ENCODE data around the gene SMYD4. TPM values are rescaled to one million over a fixed set of nuclear protein-coding genes. Genes with fewer than 3 reads are reported as not detected.

SMYD4 gene
- total RNA-seq, 1 donor from 2014 or later = 24.0 TPM

- Mint-ChIP-seq H3K36me3 (no peaks in the 10 kb centered on the region), H3K27ac (peak overlapping the region; percentile 50), H3K4me1 (peaks cover 38% of the 10 kb centered on the region), H3K9me3 (no peaks in the 10 kb centered on the region), H3K4me3 (peak overlapping the region; percentile 85), H3K27me3 (ENCODE audit: insufficient read depth, low read depth) (peaks cover 12% of the 10 kb centered on the region)
- Histone ChIP-seq H3K27me3 (no peaks in the 10 kb centered on the region), H4K20me1 (ENCODE audit: low read depth) (peaks cover 2% of the 10 kb centered on the region), H3K9ac (no peak overlapping the region), H3K79me2 (ENCODE audit: low read depth) (peaks cover 10% of the 10 kb centered on the region), H3K4me1 (peaks cover 30% of the 10 kb centered on the region), H3K4me2 (peak overlapping the region; percentile 75), H3K4me3 (peak overlapping the region; percentile 47), H3K9me3 (ENCODE audit: low read depth) (no peaks in the 10 kb centered on the region), H3K36me3 (no peaks in the 10 kb centered on the region), H3F3A (ENCODE audit: low read depth) (peaks cover 21% of the 10 kb centered on the region), H3K27ac (no peak overlapping the region), H2AFZ (replicated peaks) (no peak overlapping the region)
- peak; percentile 72 for DNase-seq (ENCODE audit: low spot score)
- TF ChIP-seq EZH2phosphoT487 (IDR thresholded peaks at IDR 0.05) = no peak
- no peak for TF ChIP-seq CTCF (IDR thresholded peaks at IDR 0.05)
- TF ChIP-seq EZH2 (IDR thresholded peaks at IDR 0.05) = no peak
Measured at GRCh38 chr17:1762901-1763898, 66.5 kb downstream of the SMYD4 start.

- H3K9me3 ChIP-seq (ENCODE audit: low read depth) = no peaks in the 10 kb centered on the region
- peak; percentile 52 for DNase-seq (ENCODE audit: low spot score)
- Mint-ChIP-seq H3K9me3 (no peaks in the 10 kb centered on the region), H3K36me3 (no peaks in the 10 kb centered on the region), H3K27me3 (ENCODE audit: insufficient read depth, low read depth) (peaks cover 12% of the 10 kb centered on the region), H3K27ac (no peak overlapping the region), H3K4me3 (peak overlapping the region; percentile 85), H3K4me1 (peaks cover 35% of the 10 kb centered on the region)
- H3K4me3 ChIP-seq = peak overlapping the region; percentile 47
- peaks cover 21% of the 10 kb centered on the region for H3F3A ChIP-seq (ENCODE audit: low read depth)
- H3K27ac ChIP-seq = peak overlapping the region; percentile 65
- peaks cover 2% of the 10 kb centered on the region for H4K20me1 ChIP-seq (ENCODE audit: low read depth)
- TF ChIP-seq CTCF (IDR thresholded peaks at IDR 0.05) = no peak
- no peak for TF ChIP-seq EZH2 (IDR thresholded peaks at IDR 0.05)
- TF ChIP-seq EZH2phosphoT487 (IDR thresholded peaks at IDR 0.05) = no peak
- H2AFZ ChIP-seq (replicated peaks) = no peak overlapping the region
- peaks cover 10% of the 10 kb centered on the region for H3K79me2 ChIP-seq (ENCODE audit: low read depth)
- peaks cover 30% of the 10 kb centered on the region for H3K4me1 ChIP-seq
- H3K36me3 ChIP-seq = no peaks in the 10 kb centered on the region
- no peak overlapping the region for H3K9ac ChIP-seq
- H3K27me3 ChIP-seq = no peaks in the 10 kb centered on the region
- H3K4me2 ChIP-seq = peak overlapping the region; percentile 75
Measured at GRCh38 chr17:1762233-1762900, 67.3 kb downstream of the SMYD4 start.

- TF ChIP-seq CTCF (IDR thresholded peaks at IDR 0.05) (no peak), EZH2phosphoT487 (IDR thresholded peaks at IDR 0.05) (no peak), EZH2 (IDR thresholded peaks at IDR 0.05) (no peak)
- Mint-ChIP-seq H3K27me3 (ENCODE audit: insufficient read depth, low read depth) (peaks cover 13% of the 10 kb centered on the region), H3K4me3 (no peak overlapping the region), H3K27ac (no peak overlapping the region), H3K36me3 (no peaks in the 10 kb centered on the region), H3K4me1 (peaks cover 45% of the 10 kb centered on the region), H3K9me3 (no peaks in the 10 kb centered on the region)
- Histone ChIP-seq H2AFZ (replicated peaks) (no peak overlapping the region), H3K4me2 (no peak overlapping the region), H4K20me1 (ENCODE audit: low read depth) (peaks cover 2% of the 10 kb centered on the region), H3K36me3 (no peaks in the 10 kb centered on the region), H3K27ac (no peak overlapping the region), H3K79me2 (ENCODE audit: low read depth) (peaks cover 10% of the 10 kb centered on the region), H3F3A (ENCODE audit: low read depth) (peaks cover 21% of the 10 kb centered on the region), H3K9ac (no peak overlapping the region), H3K4me3 (no peak overlapping the region), H3K9me3 (ENCODE audit: low read depth) (no peaks in the 10 kb centered on the region), H3K4me1 (peaks cover 27% of the 10 kb centered on the region), H3K27me3 (no peaks in the 10 kb centered on the region)
- DNase-seq (ENCODE audit: low spot score) = no peak
Measured at GRCh38 chr17:1759529-1759928, 70.2 kb downstream of the SMYD4 start.

Measured in neural progenitor cell (in vitro differentiated cells).